Endothelial cell of umbilical vein (primary cell): ENCODE measurements around the gene HEXIM2. TPM values are rescaled to one million over a fixed set of nuclear protein-coding genes. Genes with fewer than 3 reads are reported as not detected.

Experiments used
- BruUV-seq: library from RNA; stranded (reverse); fragments of 400-500 nt; replicated peaks from 2 replicates; lab custom pipeline; 2021; lab: Mats Ljungman, UMichigan
- CTCF ChIA-PET: fragments of 300-600, 350-600 bp; sonication (Branson Sonifier 250); formaldehyde crosslinking; loops from one replicate; lab custom pipeline; 2021; ENCODE audit warnings: antibody characterized with exemption, inconsistent platforms; lab: Charles Lee
- POLR2A ChIA-PET: fragments of 300-600, 350-600 bp; sonication (Branson Sonifier 250); formaldehyde crosslinking; loops from one replicate; lab custom pipeline; 2021; ENCODE audit warnings: antibody characterized with exemption, inconsistent platforms; lab: Charles Lee
- DNase-seq: peaks from one replicate; pipeline ENCODE4 v3.0.0-alpha.2; 2011; ENCODE audit warnings: low read depth, low spot score
- FAIRE-seq: peaks from 2 replicates; lab custom pipeline; 2011; peaks lifted over from hg19 to GRCh38; lab: Jason Lieb, UNC
- H2AFZ ChIP-seq: 2 replicates; pipeline ENCODE4 v1.6.0; 2012; ENCODE audit warnings: low read depth, low read length, control low read depth, inconsistent platforms
- H3K27ac ChIP-seq: 2 replicates; pipeline ENCODE4 v1.5.1; 2011; ENCODE audit warnings: low read depth, mild to moderate bottlenecking, control low read depth, low read length, moderate library complexity; ENCODE audit not compliant: insufficient read depth
- H3K27me3 ChIP-seq, 2 experiments: 2 replicates each; pipeline versions ENCODE4 v1.6.0 to v1.6.1; 2011; ENCODE audit warnings: low read length in 2 of 2, mixed read lengths in 1 of 2; ENCODE audit not compliant: control insufficient read depth in 2 of 2, insufficient read depth in 2 of 2
- H3K36me3 ChIP-seq, 2 experiments: 2 replicates in 1 of 2; 3 replicates in 1 of 2; pipeline ENCODE4 v1.5.1; 2011; ENCODE audit warnings: low read length in 2 of 2, mild to moderate bottlenecking in 1 of 2, moderate library complexity in 1 of 2; ENCODE audit not compliant: control insufficient read depth in 2 of 2, insufficient read depth in 2 of 2; ENCODE audit errors: extremely low read depth in 1 of 2
- H3K4me1 ChIP-seq: 3 replicates; pipeline ENCODE4 v1.5.1; 2011; ENCODE audit warnings: mild to moderate bottlenecking, low read length; ENCODE audit not compliant: control insufficient read depth, insufficient read depth; ENCODE audit errors: extremely low read depth
- H3K4me2 ChIP-seq: 2 replicates; pipeline ENCODE4 v1.6.1; 2011; ENCODE audit warnings: low read length, control low read depth, mixed read lengths; ENCODE audit not compliant: insufficient read depth
- H3K4me3 ChIP-seq, 3 experiments: fragments of 200-600 bp in 1 of 3; sonication (generic), shearing (Covaris generic) in 1 of 3; replicated peaks in 1 of 3; 2 replicates each; pipeline ENCODE4 v1.5.1; 2011 to 2016; ENCODE audit warnings: control low read depth in 3 of 3, low read length in 3 of 3, mild to moderate bottlenecking in 2 of 3, inconsistent platforms in 1 of 3, low read depth in 1 of 3, moderate library complexity in 1 of 3; ENCODE audit not compliant: insufficient read depth in 1 of 3
- H3K79me2 ChIP-seq: 2 replicates; pipeline ENCODE4 v1.6.0; 2012; ENCODE audit warnings: low read length, inconsistent platforms; ENCODE audit not compliant: control insufficient read depth, insufficient read depth
- H3K9ac ChIP-seq: replicated peaks from 2 replicates; pipeline ENCODE3; 2011; ENCODE audit warnings: low read length, control low read depth; ENCODE audit not compliant: insufficient read depth; ENCODE audit errors: extremely low read depth
- H3K9me1 ChIP-seq: replicated peaks from 3 replicates; pipeline ENCODE4 v1.6.0; 2011; ENCODE audit warnings: mild to moderate bottlenecking, low read length; ENCODE audit not compliant: control insufficient read depth, insufficient read depth; ENCODE audit errors: extremely low read depth
- H3K9me3 ChIP-seq: replicated peaks from 2 replicates; pipeline ENCODE4 v1.5.1; 2012; ENCODE audit warnings: low read length, inconsistent platforms; ENCODE audit not compliant: control insufficient read depth, insufficient read depth
- H4K20me1 ChIP-seq: replicated peaks from 2 replicates; pipeline ENCODE3; 2011; ENCODE audit warnings: mild to moderate bottlenecking, low read length; ENCODE audit not compliant: control insufficient read depth, insufficient read depth; ENCODE audit errors: extremely low read depth
- EZH2 ChIP-seq: IDR thresholded peaks from 2 replicates; pipeline ENCODE4 v1.6.1; 2012; ENCODE audit warnings: borderline replicate concordance, low read depth, mild to moderate bottlenecking, moderate library complexity, low read length, inconsistent platforms; ENCODE audit not compliant: severe bottlenecking
- FOS ChIP-seq: IDR thresholded peaks from 2 replicates; pipeline ENCODE4 v1.6.1; 2011; ENCODE audit warnings: mild to moderate bottlenecking, low read length, moderate library complexity, borderline replicate concordance; ENCODE audit not compliant: insufficient read depth
- GATA2 ChIP-seq: IDR thresholded peaks from 2 replicates; pipeline ENCODE4 v1.7.0; 2011; ENCODE audit warnings: low read depth, mild to moderate bottlenecking, moderate library complexity, mixed read lengths, low read length; ENCODE audit not compliant: insufficient read length, insufficient read depth
- JUN ChIP-seq: IDR thresholded peaks from 2 replicates; pipeline ENCODE4 v1.6.1; 2011; ENCODE audit warnings: borderline replicate concordance, low read depth; ENCODE audit not compliant: insufficient read length, insufficient read depth
- MYC ChIP-seq: IDR thresholded peaks from one replicate; pipeline ENCODE4 v1.6.1; 2011; ENCODE audit warnings: mild to moderate bottlenecking, low read depth, low read length
- POLR2A ChIP-seq: IDR thresholded peaks from 2 replicates; pipeline ENCODE4 v1.6.1; 2012; ENCODE audit warnings: low read depth, mild to moderate bottlenecking, control low read depth, low read length
- POLR2AphosphoS5 ChIP-seq: IDR thresholded peaks from 2 replicates; pipeline ENCODE4 v1.6.1; 2012; ENCODE audit warnings: low read depth, mild to moderate bottlenecking, control low read depth, low read length, moderate library complexity; ENCODE audit not compliant: insufficient read depth
- dilution Hi-C: fragments of 300-500 bp; cut with MboI; formaldehyde crosslinking; loops from one replicate; pipeline ENCODE4 v1.15.0; 2019; ENCODE audit warnings: low sequenced_read_pairs; ENCODE audit not compliant: extremely low pct_ligation_motif_present
- intact Hi-C: fragments of 100-400 bp; cut with micrococcal nuclease; formaldehyde crosslinking; loops from one replicate; pipeline ENCODE4 v1.10.0; 2022
- polyA plus RNA-seq, 4 experiments: library from polyadenylated mRNA; depleted of rRNA in 3 of 4; stranded (reverse) in 3 of 4; unstranded in 1 of 4; fragments of >200 nt; gene quantifications; 2 replicates each; pipeline versions ENCODE4 v1.2.1 to v1.2.3, GENCODE V29; 2011 to 2012; ENCODE audit warnings: missing spikeins in 1 of 4
- total RNA-seq: library from RNA; stranded (reverse); gene quantifications from 2 replicates; pipeline ENCODE4 v1.2.3, GENCODE V29; 2021
- TF ChIP-seq, protein P1 (sequence below): IDR thresholded peaks from 2 replicates; pipeline ENCODE4 v1.6.1; 2011; ENCODE audit not compliant: insufficient read depth, insufficient read length
- TF ChIP-seq, protein P2 (sequence below), 2 donors: IDR thresholded peaks; 1 replicate in 1 of 2; 2 replicates in 1 of 2; pipeline ENCODE4 v1.5.1; 2011; ENCODE audit warnings: low read length in 2 of 2, mild to moderate bottlenecking in 2 of 2, moderate library complexity in 2 of 2, control low read depth in 1 of 2, inconsistent platforms in 1 of 2, low read depth in 1 of 2; ENCODE audit not compliant: insufficient read depth in 1 of 2; ENCODE audit errors: extremely low read depth in 1 of 2

Gene HEXIM2
- total and polyA plus RNA-seq, 2 donors (not counting 3 experiments of a cell fraction or from before 2014, with no cell fraction given): 2.9 to 3.8 TPM

DNA sequence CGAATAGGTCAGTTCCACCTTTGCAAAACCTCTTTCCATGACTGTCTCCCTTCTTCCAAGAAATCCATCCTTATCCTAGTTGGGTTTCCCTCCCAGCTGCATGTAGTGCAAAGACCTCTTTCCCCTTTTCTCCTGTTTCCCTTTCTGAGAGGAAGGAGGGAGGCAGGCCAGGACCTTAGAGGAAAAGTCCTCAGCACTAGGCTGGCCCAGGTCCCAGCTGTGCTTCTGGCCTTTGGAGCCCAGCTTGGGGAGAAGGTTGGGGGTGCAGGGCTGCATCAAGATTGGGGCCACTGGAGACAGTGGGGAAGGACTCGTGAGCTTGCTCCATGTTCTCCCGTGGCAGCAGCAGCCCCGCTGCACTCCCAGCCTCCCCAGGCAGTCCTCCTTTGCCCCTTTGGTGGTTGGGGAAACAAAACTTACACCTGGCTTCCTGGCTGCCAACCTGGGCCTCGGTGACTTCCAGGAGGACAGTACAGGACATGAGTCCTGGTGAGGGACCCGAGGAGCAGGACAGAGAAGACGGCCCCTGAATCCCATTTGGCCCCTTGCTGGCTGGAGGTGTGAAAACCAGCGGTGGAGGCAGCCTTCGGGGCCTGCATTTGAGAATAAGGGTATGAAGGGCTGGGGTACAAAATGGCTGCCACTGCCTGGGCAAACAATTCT, 481 bp downstream of the HEXIM2 start:
- intact Hi-C loops: no loop called here
- FAIRE-seq (no peak), DNase-seq (no peak)
- Histone ChIP-seq H3K4me1 (peaks cover 28% of the 10 kb centered on the region), H3K9me1 (no peaks in the 10 kb centered on the region), H2AFZ (peak overlapping the region; percentile 86), H3K9ac (no peak overlapping the region), H3K27ac (no peak overlapping the region), H3K9me3 (no peaks in the 10 kb centered on the region), H4K20me1 (no peaks in the 10 kb centered on the region), H3K36me3 (no peaks in the 10 kb centered on the region), H3K4me3 (peak overlapping the region in 2 of 3 experiments; percentile 4 to 27), H3K27me3 (no peaks in the 10 kb centered on the region), H3K4me2 (peak overlapping the region; percentile 28), H3K79me2 (peaks cover 21% of the 10 kb centered on the region)
- no TSS peak for BruUV-seq
- dilution Hi-C loops: no loop called here
- ChIA-PET POLR2A (interaction anchor here (0.5 to 3.1 kb wide), 6 partner anchors 7 to 35 kb away, joined by 3 to 189 read pairs (median 5); partner anchors contain the start of genes ACBD4 and HEXIM1), CTCF (interaction anchor here (1.1 to 6.0 kb wide), 5 partner anchors 12 to 57 kb away, joined by 3 to 153 read pairs (median 24); partner anchors contain the start of genes ACBD4 and HEXIM1)
- TF ChIP-seq FOS (no peak), GATA2 (no peak), EZH2 (no peak), POLR2A (no peak), POLR2AphosphoS5 (no peak), MYC (no peak), JUN (no peak)
- TF ChIP-seq, protein P1, sequence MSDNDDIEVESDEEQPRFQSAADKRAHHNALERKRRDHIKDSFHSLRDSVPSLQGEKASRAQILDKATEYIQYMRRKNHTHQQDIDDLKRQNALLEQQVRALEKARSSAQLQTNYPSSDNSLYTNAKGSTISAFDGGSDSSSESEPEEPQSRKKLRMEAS: no peak
- TF ChIP-seq, protein P2, sequence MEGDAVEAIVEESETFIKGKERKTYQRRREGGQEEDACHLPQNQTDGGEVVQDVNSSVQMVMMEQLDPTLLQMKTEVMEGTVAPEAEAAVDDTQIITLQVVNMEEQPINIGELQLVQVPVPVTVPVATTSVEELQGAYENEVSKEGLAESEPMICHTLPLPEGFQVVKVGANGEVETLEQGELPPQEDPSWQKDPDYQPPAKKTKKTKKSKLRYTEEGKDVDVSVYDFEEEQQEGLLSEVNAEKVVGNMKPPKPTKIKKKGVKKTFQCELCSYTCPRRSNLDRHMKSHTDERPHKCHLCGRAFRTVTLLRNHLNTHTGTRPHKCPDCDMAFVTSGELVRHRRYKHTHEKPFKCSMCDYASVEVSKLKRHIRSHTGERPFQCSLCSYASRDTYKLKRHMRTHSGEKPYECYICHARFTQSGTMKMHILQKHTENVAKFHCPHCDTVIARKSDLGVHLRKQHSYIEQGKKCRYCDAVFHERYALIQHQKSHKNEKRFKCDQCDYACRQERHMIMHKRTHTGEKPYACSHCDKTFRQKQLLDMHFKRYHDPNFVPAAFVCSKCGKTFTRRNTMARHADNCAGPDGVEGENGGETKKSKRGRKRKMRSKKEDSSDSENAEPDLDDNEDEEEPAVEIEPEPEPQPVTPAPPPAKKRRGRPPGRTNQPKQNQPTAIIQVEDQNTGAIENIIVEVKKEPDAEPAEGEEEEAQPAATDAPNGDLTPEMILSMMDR (IDR thresholded peaks at IDR 0.05; ENCODE audit: extremely low read depth in 1 of 2, insufficient read depth in 1 of 2, low read depth in 1 of 2, low read length in 2 of 2): no peak
